Endothelial cell of umbilical vein (primary cell): ENCODE results near the gene HPSE2. TPM values are rescaled to one million over a fixed set of nuclear protein-coding genes. Genes with fewer than 3 reads are reported as not detected.

Source experiments
- BruUV-seq: library from RNA; stranded (reverse); fragments of 400-500 nt; replicated peaks from 2 replicates; lab custom pipeline; 2021; lab: Mats Ljungman, UMichigan
- CTCF ChIA-PET: fragments of 300-600, 350-600 bp; sonication (Branson Sonifier 250); formaldehyde crosslinking; loops from one replicate; lab custom pipeline; 2021; ENCODE audit warnings: antibody characterized with exemption, inconsistent platforms; lab: Charles Lee
- POLR2A ChIA-PET: fragments of 300-600, 350-600 bp; sonication (Branson Sonifier 250); formaldehyde crosslinking; loops from one replicate; lab custom pipeline; 2021; ENCODE audit warnings: antibody characterized with exemption, inconsistent platforms; lab: Charles Lee
- DNase-seq: peaks from one replicate; pipeline ENCODE4 v3.0.0-alpha.2; 2011; ENCODE audit warnings: low read depth, low spot score
- FAIRE-seq: peaks from 2 replicates; lab custom pipeline; 2011; peaks lifted over from hg19 to GRCh38; lab: Jason Lieb, UNC
- H2AFZ ChIP-seq: 2 replicates; pipeline ENCODE4 v1.6.0; 2012; ENCODE audit warnings: low read depth, low read length, control low read depth, inconsistent platforms
- H3K27ac ChIP-seq: 2 replicates; pipeline ENCODE4 v1.5.1; 2011; ENCODE audit warnings: low read depth, mild to moderate bottlenecking, control low read depth, low read length, moderate library complexity; ENCODE audit not compliant: insufficient read depth
- H3K27me3 ChIP-seq, 2 experiments: 2 replicates each; pipeline versions ENCODE4 v1.6.0 to v1.6.1; 2011; ENCODE audit warnings: low read length in 2 of 2, mixed read lengths in 1 of 2; ENCODE audit not compliant: control insufficient read depth in 2 of 2, insufficient read depth in 2 of 2
- H3K36me3 ChIP-seq, 2 experiments: 2 replicates in 1 of 2; 3 replicates in 1 of 2; pipeline ENCODE4 v1.5.1; 2011; ENCODE audit warnings: low read length in 2 of 2, mild to moderate bottlenecking in 1 of 2, moderate library complexity in 1 of 2; ENCODE audit not compliant: control insufficient read depth in 2 of 2, insufficient read depth in 2 of 2; ENCODE audit errors: extremely low read depth in 1 of 2
- H3K4me1 ChIP-seq: 3 replicates; pipeline ENCODE4 v1.5.1; 2011; ENCODE audit warnings: mild to moderate bottlenecking, low read length; ENCODE audit not compliant: control insufficient read depth, insufficient read depth; ENCODE audit errors: extremely low read depth
- H3K4me2 ChIP-seq: 2 replicates; pipeline ENCODE4 v1.6.1; 2011; ENCODE audit warnings: low read length, control low read depth, mixed read lengths; ENCODE audit not compliant: insufficient read depth
- H3K4me3 ChIP-seq, 3 experiments: fragments of 200-600 bp in 1 of 3; sonication (generic), shearing (Covaris generic) in 1 of 3; replicated peaks in 1 of 3; 2 replicates each; pipeline ENCODE4 v1.5.1; 2011 to 2016; ENCODE audit warnings: control low read depth in 3 of 3, low read length in 3 of 3, mild to moderate bottlenecking in 2 of 3, inconsistent platforms in 1 of 3, low read depth in 1 of 3, moderate library complexity in 1 of 3; ENCODE audit not compliant: insufficient read depth in 1 of 3
- H3K79me2 ChIP-seq: 2 replicates; pipeline ENCODE4 v1.6.0; 2012; ENCODE audit warnings: low read length, inconsistent platforms; ENCODE audit not compliant: control insufficient read depth, insufficient read depth
- H3K9ac ChIP-seq: replicated peaks from 2 replicates; pipeline ENCODE3; 2011; ENCODE audit warnings: low read length, control low read depth; ENCODE audit not compliant: insufficient read depth; ENCODE audit errors: extremely low read depth
- H3K9me1 ChIP-seq: replicated peaks from 3 replicates; pipeline ENCODE4 v1.6.0; 2011; ENCODE audit warnings: mild to moderate bottlenecking, low read length; ENCODE audit not compliant: control insufficient read depth, insufficient read depth; ENCODE audit errors: extremely low read depth
- H3K9me3 ChIP-seq: replicated peaks from 2 replicates; pipeline ENCODE4 v1.5.1; 2012; ENCODE audit warnings: low read length, inconsistent platforms; ENCODE audit not compliant: control insufficient read depth, insufficient read depth
- H4K20me1 ChIP-seq: replicated peaks from 2 replicates; pipeline ENCODE3; 2011; ENCODE audit warnings: mild to moderate bottlenecking, low read length; ENCODE audit not compliant: control insufficient read depth, insufficient read depth; ENCODE audit errors: extremely low read depth
- CTCF ChIP-seq, 2 donors: IDR thresholded peaks; 1 replicate in 1 of 2; 2 replicates in 1 of 2; pipeline ENCODE4 v1.5.1; 2011; ENCODE audit warnings: low read length in 2 of 2, mild to moderate bottlenecking in 2 of 2, moderate library complexity in 2 of 2, control low read depth in 1 of 2, inconsistent platforms in 1 of 2, low read depth in 1 of 2; ENCODE audit not compliant: insufficient read depth in 1 of 2; ENCODE audit errors: extremely low read depth in 1 of 2
- EZH2 ChIP-seq: IDR thresholded peaks from 2 replicates; pipeline ENCODE4 v1.6.1; 2012; ENCODE audit warnings: borderline replicate concordance, low read depth, mild to moderate bottlenecking, moderate library complexity, low read length, inconsistent platforms; ENCODE audit not compliant: severe bottlenecking
- FOS ChIP-seq: IDR thresholded peaks from 2 replicates; pipeline ENCODE4 v1.6.1; 2011; ENCODE audit warnings: mild to moderate bottlenecking, low read length, moderate library complexity, borderline replicate concordance; ENCODE audit not compliant: insufficient read depth
- GATA2 ChIP-seq: IDR thresholded peaks from 2 replicates; pipeline ENCODE4 v1.7.0; 2011; ENCODE audit warnings: low read depth, mild to moderate bottlenecking, moderate library complexity, mixed read lengths, low read length; ENCODE audit not compliant: insufficient read length, insufficient read depth
- JUN ChIP-seq: IDR thresholded peaks from 2 replicates; pipeline ENCODE4 v1.6.1; 2011; ENCODE audit warnings: borderline replicate concordance, low read depth; ENCODE audit not compliant: insufficient read length, insufficient read depth
- MAX ChIP-seq: IDR thresholded peaks from 2 replicates; pipeline ENCODE4 v1.6.1; 2011; ENCODE audit not compliant: insufficient read depth, insufficient read length
- MYC ChIP-seq: IDR thresholded peaks from one replicate; pipeline ENCODE4 v1.6.1; 2011; ENCODE audit warnings: mild to moderate bottlenecking, low read depth, low read length
- POLR2A ChIP-seq: IDR thresholded peaks from 2 replicates; pipeline ENCODE4 v1.6.1; 2012; ENCODE audit warnings: low read depth, mild to moderate bottlenecking, control low read depth, low read length
- POLR2AphosphoS5 ChIP-seq: IDR thresholded peaks from 2 replicates; pipeline ENCODE4 v1.6.1; 2012; ENCODE audit warnings: low read depth, mild to moderate bottlenecking, control low read depth, low read length, moderate library complexity; ENCODE audit not compliant: insufficient read depth
- dilution Hi-C: fragments of 300-500 bp; cut with MboI; formaldehyde crosslinking; loops from one replicate; pipeline ENCODE4 v1.15.0; 2019; ENCODE audit warnings: low sequenced_read_pairs; ENCODE audit not compliant: extremely low pct_ligation_motif_present
- intact Hi-C: fragments of 100-400 bp; cut with micrococcal nuclease; formaldehyde crosslinking; loops from one replicate; pipeline ENCODE4 v1.10.0; 2022
- polyA plus RNA-seq, 4 experiments: library from polyadenylated mRNA; depleted of rRNA in 3 of 4; stranded (reverse) in 3 of 4; unstranded in 1 of 4; fragments of >200 nt; gene quantifications; 2 replicates each; pipeline versions ENCODE4 v1.2.1 to v1.2.3, GENCODE V29; 2011 to 2012; ENCODE audit warnings: missing spikeins in 1 of 4
- total RNA-seq: library from RNA; stranded (reverse); gene quantifications from 2 replicates; pipeline ENCODE4 v1.2.3, GENCODE V29; 2021

HPSE2 gene
- total and polyA plus RNA-seq, 2 donors (not counting 3 experiments of a cell fraction or from before 2014, with no cell fraction given) = not detected

- ChIA-PET CTCF (no interaction called here), POLR2A (no interaction called here)
- intact Hi-C loops (no loop called here), dilution Hi-C loops (no loop called here)
- Histone ChIP-seq H3K36me3 (no peaks in the 10 kb centered on the region), H3K27me3 (no peaks in the 10 kb centered on the region), H3K79me2 (no peaks in the 10 kb centered on the region), H3K27ac (no peak overlapping the region), H3K9me1 (no peaks in the 10 kb centered on the region), H2AFZ (no peak overlapping the region), H3K4me3 (no peak overlapping the region), H4K20me1 (no peaks in the 10 kb centered on the region), H3K4me2 (no peak overlapping the region), H3K9me3 (peaks cover 1% of the 10 kb centered on the region), H3K4me1 (no peaks in the 10 kb centered on the region), H3K9ac (no peak overlapping the region)
- no peak for FAIRE-seq
- no peak for DNase-seq
- TF ChIP-seq EZH2 = no peak
- TF ChIP-seq POLR2AphosphoS5 = no peak
- TF ChIP-seq MYC = no peak
- TF ChIP-seq JUN = no peak
- no peak for TF ChIP-seq FOS
- no peak for TF ChIP-seq POLR2A
- no TSS peak for BruUV-seq
These were observed 418.3 kb downstream of the HPSE2 start for GRCh38 chr10:98817396-98817795.

GRCh38 chr10:98815039-98815885 is 420.4 kb downstream of the HPSE2 start:
- POLR2A ChIA-PET = no interaction called here
- peaks cover 1% of the 10 kb centered on the region for H3K9me3 ChIP-seq
- no peaks in the 10 kb centered on the region for H3K36me3 ChIP-seq
- no TSS peak for BruUV-seq
- no peaks in the 10 kb centered on the region for H3K27me3 ChIP-seq
- no peak overlapping the region for H3K27ac ChIP-seq
- no peaks in the 10 kb centered on the region for H3K79me2 ChIP-seq
- no peaks in the 10 kb centered on the region for H3K4me1 ChIP-seq
- no peak overlapping the region for H3K9ac ChIP-seq
- CTCF ChIA-PET = no interaction called here
- no peak overlapping the region for H3K4me3 ChIP-seq
- H4K20me1 ChIP-seq = no peaks in the 10 kb centered on the region
- H2AFZ ChIP-seq = no peak overlapping the region
- H3K9me1 ChIP-seq = no peaks in the 10 kb centered on the region
- FAIRE-seq = no peak
- dilution Hi-C loops (no loop called here), intact Hi-C loops (no loop called here)
- H3K4me2 ChIP-seq = no peak overlapping the region
- TF ChIP-seq POLR2A (no peak), JUN (no peak), GATA2 (no peak), MAX (no peak), MYC (no peak), FOS (no peak), CTCF (IDR thresholded peaks at IDR 0.05; ENCODE audit: extremely low read depth in 1 of 2, insufficient read depth in 1 of 2, low read depth in 1 of 2, low read length in 2 of 2) (no peak), EZH2 (no peak), POLR2AphosphoS5 (no peak)
- no peak for DNase-seq
